ENCODE data around the gene BRIX1.
"Not testable (repeated sequence)": the region's sequence is repeated elsewhere in the genome, so short reads cannot be mapped to it uniquely, and the experiment has no call there.

The BRIX1 gene

DNA sequence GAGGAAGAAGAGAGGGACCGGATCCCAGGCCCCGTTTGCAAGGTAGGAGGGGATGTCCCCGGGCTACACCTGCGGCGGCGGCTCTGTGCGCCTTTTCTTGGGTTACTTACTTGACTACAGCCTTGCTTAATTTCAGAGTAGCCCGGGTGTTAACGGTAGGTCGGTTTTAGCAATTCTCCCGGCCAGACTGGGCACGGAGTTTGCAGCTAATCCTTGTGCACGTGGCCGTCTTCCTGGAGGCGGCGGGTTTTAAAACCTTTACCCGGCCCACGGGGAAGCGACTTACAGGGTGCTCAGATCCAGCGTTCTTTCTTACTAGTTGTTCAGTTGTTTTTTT, 313 bp downstream of the BRIX1 start:
- DNase-seq = no peak

DNA sequence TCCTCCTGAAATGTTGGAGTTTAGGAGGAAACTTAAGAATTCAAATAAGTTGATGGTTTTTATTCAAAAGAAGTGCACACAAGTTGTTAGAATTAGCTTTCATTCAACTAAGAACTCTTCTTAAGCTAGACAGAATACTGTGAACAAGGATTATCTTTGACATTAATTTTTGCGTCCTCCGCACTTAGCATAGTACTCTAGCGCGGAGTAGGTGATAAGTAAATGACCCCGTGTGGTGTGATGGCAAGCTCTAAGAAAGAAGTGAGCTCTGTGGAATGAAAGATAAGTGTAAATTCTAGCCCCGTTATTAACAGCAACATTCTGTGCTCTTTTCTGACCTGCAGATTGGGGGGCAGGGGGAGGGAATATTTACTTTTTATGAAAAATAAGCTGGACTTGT, 1.0 kb downstream of the BRIX1 start:
- peak in 1 of 2 experiments; percentile 29 for DNase-seq

DNA sequence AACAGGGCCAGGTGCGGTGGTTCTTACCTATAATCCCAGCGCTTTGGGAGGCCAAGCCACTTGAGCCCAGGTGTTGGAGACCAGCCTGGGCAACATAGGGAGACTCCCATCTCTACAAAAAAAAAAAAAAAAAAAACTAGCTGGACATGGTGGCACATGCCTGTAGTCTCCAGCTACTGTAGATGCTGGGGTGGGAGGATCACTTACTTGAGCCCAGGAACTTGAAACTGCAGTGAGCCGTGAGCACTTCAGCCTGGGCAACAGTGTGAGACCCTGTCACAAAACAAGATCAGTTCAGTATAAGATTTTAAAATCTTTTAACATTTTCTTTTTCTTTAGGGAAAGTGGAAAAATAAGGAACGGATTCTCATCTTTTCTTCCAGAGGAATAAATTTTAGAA, 2.5 kb downstream of the BRIX1 start:
- DNase-seq = no peak

DNA sequence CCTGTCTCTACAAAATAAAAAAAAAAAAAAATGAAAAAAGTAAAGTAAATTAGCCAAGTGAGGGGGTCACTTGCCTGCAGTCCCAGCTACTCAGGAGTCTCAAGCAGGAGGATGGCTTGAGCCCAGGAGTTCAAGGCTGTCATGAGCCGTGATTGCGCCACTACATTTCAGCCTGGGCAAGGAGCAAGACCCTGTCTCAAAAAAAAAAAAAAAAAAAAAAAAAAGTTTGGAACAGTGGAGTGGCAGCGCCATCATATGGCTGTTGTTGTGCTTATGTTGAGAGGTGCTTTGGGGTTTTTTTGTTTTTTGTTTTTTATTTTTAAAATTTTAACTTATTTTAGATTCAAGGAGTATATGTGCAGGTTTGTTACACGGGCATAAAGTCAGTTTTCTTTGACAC, 3.6 kb downstream of the BRIX1 start:
- no peak for DNase-seq

DNA sequence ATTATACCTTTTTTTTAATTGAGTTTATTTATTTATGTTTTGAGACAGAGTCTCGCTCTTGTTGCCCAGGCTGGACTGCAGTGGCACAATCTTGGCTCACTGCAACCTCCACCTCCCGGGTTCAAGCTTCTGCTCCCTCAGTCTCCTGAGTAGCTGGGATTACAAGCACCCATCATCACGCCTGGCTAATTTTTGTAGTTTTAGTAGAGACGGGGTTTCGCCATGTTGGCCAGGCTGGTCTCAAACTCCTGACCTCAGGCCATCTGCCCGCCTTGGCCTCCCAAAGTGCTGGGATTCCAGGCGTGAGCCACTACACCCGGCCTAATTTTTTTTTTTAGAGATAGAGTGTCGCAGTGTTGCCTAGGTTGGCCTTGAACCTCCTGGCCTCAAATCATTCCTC, 7.7 kb downstream of the BRIX1 start:
- DNase-seq = not testable (repeated sequence)

DNA sequence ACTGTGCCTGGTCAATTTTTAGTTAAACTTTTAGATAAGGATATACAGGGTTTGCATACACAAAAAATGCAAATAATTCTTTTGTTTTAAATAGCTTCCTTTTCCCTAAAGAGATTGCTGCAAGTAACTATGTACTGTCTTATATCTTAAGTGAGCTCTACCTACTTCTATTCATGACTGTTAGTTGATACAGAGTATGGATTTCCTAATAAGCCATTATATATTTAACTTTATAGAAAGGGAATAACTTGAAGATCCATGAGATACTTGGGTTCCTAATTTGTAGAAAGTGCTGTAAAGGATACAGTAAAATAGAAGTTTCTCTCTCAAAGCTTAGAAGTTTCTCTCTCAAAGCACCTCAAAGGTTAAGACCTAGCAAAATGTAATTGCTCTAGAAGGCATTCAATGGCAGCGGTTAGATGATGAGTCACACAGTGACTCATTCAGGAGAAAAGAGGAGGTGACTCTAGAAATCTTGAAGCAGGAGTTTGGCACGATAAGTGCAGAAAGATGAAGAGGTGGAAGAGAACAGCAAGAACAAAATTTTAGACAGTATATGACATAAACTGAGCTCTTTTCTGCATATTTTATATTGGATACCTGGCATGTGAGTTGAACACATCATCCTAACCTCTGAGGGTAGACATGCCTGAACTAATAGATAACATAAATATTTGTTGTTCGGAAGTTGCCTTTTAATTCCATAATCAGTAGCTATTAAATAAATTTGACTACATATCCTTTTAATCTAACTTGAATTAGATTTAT, 8.4 kb downstream of the BRIX1 start:
- no peak for DNase-seq

DNA sequence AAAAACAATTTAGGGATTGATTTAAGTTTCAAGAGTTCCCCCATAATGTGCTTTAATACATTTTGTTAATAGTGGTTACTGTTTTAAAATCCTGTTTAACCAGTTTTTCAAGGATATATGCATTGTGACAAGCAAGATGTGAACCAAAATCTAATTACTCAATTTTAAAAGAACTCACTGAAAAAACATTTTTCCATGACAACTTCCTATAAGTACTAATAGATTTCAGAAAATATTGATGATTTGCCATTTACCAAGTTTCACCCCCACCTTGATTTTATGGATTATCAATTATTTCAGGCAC, 8.9 kb downstream of the BRIX1 start:
- DNase-seq = no peak

DNA sequence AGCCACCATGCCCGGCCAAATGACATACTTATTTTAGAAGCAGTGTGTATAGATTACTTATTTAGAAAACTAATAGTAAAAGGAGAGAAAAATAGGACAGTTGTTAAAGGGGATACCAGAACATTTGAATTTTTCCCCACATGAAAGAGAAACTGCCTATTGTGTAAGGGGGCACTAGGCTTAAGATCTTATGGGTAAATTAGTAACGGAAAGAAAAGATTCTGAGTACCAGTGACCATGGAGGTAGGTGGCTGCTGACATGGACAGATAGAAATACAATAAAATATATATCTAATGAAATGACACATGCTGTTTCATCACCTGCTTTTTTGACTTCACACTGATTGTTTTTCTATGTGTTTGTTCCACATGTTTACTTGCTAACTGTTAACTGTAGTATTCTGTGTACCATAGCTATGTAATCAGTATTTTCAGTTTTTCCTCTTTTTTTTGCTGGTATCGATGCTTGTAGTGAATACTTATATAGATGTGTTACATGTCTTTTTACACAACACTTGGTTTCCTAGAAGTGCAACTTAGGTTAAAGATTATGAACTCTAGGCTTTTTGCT, 10.9 kb downstream of the BRIX1 start:
- DNase-seq = no peak

DNA sequence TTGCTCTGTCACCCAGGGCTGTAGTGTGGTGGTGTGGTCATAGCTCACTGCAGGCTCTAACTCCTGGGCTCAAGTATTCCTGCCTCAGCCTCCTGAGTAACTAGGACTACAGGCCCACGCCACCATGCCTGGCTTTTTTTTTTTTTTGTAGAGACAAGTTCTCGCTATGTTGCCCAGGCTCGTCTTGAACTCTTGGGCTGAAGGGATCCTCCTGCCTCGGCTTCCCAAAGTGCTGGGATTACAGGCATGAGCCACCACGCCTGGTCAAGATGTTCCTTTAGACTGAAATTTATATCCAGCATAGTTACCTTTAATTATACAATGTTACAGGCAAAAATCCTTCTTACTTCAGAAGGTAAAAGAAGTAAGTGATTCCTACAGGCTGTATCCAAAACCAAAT, 12.3 kb downstream of the BRIX1 start:
- no peak for DNase-seq

DNA sequence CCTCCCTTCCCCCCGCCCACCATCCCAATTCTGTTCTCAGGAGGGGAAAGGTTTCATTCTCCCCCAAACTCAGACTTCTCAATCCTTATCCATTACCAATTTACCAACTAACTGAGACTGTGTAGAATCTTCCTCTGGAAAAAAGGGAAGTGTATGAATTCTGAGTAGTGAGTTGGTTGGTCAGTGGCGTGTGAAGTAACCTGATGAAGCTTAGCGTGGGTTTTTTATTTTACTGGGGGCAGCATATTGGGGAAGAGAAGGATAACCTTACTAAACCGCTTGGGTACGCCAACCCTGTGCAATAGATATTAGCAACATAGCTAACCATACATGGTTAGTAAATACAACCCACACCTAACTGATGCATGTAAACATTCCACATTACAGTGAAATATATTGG, 12.8 kb downstream of the BRIX1 start:
- DNase-seq = no peak

DNA sequence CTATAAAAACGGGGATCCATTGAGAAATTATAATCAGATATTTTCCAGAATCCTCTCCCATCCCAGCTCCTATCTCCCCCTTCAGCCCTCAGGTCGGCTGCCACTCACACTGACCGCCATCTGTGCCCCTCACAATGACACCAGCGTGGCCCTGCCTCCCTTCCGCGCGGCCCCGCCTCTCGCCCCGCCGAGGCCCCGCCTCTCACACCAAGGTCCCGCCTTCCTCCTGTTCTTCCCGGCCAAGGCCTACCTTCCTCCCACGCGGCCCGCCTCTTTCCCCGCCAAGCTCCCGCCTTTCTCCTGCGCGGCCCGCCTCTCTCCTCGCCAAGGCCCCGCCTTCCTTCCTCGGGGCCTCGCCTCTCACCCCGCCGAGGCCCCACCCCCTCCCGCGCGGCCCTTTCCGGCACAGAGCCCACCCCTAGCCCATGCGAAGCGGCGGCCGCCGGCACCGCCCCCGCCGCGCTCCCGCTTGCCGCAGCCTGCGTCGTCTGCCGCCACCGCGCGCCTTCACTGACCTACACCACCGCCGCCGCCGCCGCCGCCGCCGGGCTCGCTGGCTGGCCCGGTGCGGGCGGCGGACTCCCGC, 13.7 kb downstream of the BRIX1 start, which contains the start of gene DNAJC21:
Gene DNAJC21, plus strand, starts transcription at position 426 of the 586 bp plus-strand sequence. CDS start 261 bp downstream, outside the sequence.
- DNase-seq = peak; percentile 99 to 100

DNA sequence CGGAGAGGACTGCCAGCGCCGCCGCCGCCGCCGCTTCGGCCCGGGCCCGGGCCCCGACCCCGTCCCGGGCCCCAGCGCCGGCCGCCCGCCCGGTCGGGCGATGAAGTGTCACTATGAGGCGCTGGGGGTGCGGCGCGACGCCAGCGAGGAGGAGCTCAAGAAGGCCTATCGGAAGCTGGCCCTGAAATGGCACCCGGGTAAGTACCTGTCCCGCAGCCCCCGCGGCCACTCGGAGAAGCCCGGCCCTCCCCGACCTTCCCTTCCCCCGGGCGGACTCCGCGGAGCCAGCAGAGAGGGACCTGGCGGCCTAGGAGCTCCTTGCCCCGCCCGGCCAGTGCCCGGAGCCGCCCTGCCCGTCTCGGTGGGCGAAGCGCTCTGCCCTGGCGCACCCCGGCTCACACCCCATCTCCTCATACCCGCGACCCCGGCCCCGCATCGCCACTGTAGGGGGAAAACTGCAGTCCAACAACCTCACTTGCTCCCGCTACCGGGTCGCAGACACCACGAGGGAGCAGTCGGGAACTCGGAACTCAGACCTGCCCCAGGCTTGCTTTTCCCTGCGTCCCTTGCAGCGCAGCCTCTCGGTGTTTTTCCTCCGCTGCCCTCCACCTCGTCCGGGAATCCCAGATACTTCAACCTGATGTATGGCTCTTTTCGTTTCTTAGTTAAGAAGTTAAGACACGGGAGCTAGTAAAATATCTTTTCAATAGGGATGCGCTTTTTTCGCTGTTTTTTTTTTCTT, 14.4 kb downstream of the BRIX1 start:
- peak; percentile 87 to 89 for DNase-seq

DNA sequence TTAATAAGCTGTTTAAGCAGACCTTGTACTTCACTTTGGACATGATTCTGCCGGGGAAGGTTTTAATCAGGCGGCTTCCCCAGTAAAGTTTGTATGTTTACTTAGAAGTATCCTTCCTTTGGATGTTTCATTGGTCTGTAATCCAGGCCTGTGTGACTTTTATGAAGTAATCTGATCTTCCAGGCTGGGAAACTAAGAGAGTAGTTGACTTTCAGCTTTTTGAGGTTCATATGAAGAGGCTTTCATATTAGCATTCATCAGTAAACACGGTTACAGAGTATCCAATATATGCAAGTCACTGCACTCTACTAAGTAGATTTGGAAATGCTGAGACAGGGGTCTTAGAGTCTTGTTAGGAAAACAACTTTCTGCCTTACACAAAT, 14.9 kb downstream of the BRIX1 start:
- DNase-seq = peak in 1 of 2 experiments; percentile 44

DNA sequence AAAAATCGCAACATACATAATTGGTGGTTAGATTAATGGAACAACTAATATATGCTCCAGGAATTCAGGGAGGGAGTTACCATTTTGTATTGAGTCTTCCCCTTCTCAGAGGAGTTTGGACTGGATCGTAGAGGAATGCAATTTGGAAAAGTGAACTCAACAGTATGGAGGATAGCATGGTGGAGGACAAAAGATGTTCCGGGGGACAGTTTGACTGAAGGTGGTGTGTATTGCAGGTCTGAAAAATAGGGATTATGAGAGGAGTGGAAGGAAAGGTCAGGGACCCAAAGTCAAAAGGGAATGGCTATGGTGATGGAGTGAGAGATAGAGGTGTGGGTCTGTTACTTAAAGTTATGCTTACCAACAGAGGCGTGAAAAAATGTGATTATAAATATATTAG, 15.4 kb downstream of the BRIX1 start:
- no peak for DNase-seq

DNA sequence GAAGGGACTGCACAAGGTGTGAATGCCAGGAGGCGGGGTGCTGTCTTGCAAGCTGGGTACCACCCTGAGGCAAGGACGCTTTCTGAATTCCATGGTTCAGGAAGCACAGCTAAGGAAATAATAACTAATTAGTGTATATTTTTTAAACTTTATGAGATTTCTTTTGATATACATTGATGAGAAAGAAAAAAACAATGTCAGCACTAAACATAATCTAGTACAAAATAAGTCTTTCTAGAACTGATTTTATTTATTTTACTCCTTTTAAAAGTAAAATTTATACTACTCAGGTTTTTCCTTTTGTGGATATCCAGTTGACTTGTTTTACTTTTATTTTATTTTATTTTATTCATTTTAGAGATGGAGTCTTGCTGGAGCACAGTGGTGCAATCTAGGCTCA, 17.4 kb downstream of the BRIX1 start:
- DNase-seq = no peak

DNA sequence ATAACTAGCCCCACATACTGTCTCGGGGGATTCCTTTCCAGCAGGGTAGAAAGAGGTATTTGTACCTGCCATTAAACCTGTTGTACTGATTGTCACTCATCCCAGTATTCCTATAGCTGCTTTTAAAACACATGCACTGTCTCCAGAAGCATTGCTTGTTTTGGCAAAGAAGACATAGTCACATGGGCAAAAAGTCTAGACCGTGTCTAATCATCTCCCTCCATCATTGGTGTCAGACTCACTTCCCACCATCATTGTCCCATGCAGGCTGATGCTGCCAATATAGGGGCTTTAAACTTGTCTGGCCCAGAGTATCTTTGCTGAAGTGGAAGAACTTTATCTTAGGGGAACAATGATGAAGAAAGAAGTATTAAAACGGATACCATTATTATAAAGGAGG, 26.4 kb downstream of the BRIX1 start:
- no peak for DNase-seq

DNA sequence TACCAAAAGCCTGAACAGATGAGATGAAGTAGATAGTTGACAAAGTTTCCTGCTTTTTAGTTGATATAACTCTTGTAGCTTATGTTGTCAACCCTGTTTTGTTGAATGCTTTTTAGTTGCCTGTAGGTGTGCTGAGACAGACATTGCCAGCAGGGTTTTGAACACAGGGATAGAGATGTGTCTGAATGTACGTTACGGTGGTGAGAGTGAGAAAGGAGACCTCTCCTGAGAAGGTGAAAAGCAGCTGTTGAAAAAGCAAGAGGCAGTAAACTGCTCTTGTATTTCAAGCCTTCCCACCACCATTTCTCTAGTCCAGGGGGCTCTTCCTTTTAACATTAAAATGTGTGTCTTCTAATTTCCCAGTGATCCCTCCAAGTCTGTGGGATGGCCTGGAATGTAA, 28.5 kb downstream of the BRIX1 start:
- no peak for DNase-seq

DNA sequence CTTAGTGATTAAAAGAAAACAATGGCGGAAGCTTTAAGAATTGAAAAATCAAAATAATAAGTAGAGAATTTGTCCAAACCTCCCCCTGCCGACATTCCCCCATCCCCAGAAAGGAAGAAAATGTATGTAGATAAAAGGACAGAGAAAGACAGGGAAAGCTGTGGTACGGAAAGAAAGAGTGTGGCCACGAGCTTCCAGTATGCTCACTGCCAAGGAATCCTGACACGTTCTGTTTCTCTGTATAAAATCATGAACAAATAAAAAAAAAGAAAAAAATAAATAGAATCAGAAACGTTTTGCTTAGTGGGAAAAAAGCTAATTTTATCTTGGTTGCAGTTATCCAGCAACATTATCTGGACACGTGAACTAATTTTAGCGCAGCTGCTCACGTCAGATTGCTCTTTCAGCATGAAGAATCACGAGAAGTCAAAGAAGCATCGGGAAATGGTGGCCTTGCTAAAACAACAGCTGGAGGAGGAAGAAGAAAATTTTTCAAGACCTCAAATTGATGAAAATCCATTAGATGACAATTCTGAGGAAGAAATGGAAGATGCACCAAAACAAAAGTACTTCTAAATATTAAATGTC, 29.0 kb downstream of the BRIX1 start:
- DNase-seq = no peak

DNA sequence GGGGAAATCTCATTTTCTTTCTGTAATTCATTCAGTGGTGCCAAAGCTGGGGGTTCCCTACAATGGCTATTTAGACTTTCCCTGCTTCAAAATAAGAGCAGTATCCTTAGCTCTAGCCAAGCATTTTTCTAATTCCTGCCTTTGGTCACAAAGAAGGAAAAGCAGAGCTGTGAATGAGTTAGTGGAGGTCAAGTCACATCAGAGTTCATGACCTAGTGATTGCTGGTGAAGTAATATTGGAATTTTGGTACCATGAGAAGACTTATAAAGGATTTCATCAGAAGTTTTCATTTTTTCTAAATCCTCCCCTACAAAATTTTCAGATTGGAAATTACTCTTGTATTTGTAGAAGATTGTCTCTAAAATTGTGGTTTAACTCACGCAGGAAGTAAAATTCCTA, 41.8 kb downstream of the BRIX1 start:
- DNase-seq = no peak

DNA sequence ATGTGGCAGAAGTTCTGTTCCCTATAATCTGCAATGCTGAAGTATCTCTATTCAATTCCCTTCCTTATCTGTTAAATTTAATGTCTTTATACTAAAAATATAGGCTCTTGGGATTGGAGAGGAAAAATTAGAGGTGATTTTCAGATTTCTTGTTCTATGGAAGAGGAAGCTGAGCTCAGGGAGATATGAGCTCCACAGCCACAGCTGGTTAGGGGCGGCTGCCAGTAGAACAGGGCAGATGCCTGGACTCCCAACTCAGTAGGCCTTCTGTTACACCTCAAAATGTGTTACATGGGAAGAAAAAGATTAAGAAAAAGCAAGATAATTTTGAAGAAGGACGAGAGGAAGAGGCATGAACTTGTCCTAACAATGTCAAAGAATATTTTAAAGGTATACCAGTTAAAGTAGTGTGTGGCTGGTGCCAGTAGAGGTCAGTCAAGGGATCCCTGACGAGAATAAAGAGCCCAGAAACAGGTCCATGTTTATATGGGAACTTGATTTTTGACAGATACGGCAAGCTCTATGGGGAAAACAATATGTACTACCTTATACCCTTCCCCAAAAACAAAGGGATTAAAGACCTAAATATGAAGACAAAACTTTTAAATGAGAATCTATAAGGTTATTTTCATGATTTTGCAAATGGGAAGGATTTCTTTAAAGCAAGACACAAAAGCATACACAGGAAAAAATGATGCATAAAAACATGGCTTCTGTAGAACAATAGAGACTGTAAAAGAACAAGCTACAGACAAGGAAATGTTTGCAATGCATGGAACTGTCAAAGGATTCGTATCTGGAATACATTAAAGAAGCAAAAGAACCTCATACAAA, 42.6 kb downstream of the BRIX1 start:
- peak; percentile 7 to 25 for DNase-seq

DNA sequence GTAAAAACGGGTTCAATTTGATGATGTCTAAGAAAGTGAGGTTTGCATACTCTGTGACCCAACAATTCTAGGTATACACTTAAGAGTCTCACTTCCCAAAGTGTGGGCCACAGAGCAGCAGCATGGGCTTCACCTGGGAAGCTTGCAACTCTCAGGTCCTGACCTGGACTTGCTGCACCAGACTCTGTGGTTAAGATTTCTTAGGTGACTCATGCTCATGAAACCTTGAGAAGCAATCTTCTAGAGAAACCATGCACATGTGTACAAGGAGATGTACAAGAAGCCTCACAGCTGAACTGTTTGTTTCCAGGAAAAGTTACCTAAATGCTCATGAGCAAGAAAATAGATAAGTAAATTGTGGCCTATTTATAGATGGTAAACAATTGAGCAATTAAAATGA, 43.8 kb downstream of the BRIX1 start:
- no peak for DNase-seq

DNA sequence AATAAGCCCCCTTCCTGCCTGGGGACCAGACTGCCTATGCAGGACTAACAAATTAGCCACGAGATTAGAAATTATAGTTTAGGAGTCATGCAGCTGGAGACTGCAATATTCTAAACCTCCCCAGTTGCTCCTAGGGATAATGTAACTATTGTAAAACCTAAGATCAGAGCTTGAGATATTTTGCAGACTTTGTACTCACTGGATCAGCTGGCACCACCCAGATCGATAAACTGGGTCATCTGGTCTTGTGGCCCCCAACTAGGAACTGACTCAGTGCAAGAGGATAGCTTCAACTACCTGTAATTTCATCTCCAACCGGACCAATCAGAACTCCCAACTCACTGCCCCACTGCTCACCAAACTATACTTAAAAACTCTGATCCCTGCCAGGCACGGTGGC, 52.0 kb downstream of the BRIX1 start:
- no peak for DNase-seq

DNA sequence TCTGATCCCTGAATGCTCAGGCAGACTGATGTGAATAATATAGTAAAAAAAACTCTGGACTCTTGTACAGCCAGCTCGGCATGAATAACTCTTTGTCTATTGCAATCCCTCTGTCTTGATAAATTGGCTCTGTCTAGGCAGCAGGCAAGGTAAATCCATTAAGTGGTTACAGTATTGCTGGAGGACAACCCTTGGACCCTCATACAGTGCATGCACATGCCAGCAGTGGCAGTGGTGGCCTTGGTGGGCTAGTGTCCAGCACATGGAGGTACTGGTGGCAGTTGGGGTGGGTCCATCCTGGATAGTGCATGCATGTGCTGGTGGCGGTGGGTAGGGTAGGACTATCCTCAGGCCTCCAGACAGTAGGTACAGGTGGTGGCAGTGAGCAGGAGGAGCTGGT, 52.7 kb downstream of the BRIX1 start:
- DNase-seq = no peak
